HL-60 (cell line): ENCODE results near the gene PCDHGA10.

Source experiments
- DNase-seq, 2 experiments: peaks; one replicate each; pipeline ENCODE4 v3.0.0-alpha.2; 2010 to 2020; ENCODE audit warnings: low read depth in 1 of 2, low spot score in 1 of 2
- H3K27ac ChIP-seq: fragments of 250-450 bp; sonication (Bioruptor Pico); replicated peaks from 2 replicates; pipeline ENCODE4 v1.5.1; 2020; ENCODE audit warnings: mild to moderate bottlenecking, moderate library complexity
- H3K27me3 ChIP-seq: fragments of 250-450 bp; sonication (Bioruptor Pico); 2 replicates; pipeline ENCODE4 v1.5.1; 2021; ENCODE audit warnings: mild to moderate bottlenecking, moderate library complexity; ENCODE audit not compliant: insufficient read depth, poor library complexity, severe bottlenecking
- H3K4me3 ChIP-seq: replicated peaks from 2 replicates; pipeline ENCODE4 v1.5.1; 2011; ENCODE audit warnings: mild to moderate bottlenecking, control low read depth, low read length; ENCODE audit not compliant: insufficient read depth
- GABPA ChIP-seq: IDR thresholded peaks from 2 replicates; pipeline ENCODE4 v1.6.1; 2012; ENCODE audit warnings: low read depth
- POLR2AphosphoS5 ChIP-seq: IDR thresholded peaks from 2 replicates; pipeline ENCODE4 v1.6.1; 2012; ENCODE audit warnings: low read depth
- SPI1 ChIP-seq: IDR thresholded peaks from 2 replicates; pipeline ENCODE4 v1.6.1; 2012; ENCODE audit warnings: low read depth, mild to moderate bottlenecking, borderline replicate concordance
- TF ChIP-seq, protein P1 (sequence below): IDR thresholded peaks from 2 replicates; pipeline ENCODE4 v1.6.1; 2012; ENCODE audit warnings: low read depth; ENCODE audit not compliant: insufficient replicate concordance
- TF ChIP-seq, protein P2 (sequence below): IDR thresholded peaks from one replicate; pipeline ENCODE4 v1.5.1; 2011; ENCODE audit warnings: low read length, control low read depth, inconsistent platforms; ENCODE audit not compliant: insufficient read depth

PCDHGA10 gene

DNA sequence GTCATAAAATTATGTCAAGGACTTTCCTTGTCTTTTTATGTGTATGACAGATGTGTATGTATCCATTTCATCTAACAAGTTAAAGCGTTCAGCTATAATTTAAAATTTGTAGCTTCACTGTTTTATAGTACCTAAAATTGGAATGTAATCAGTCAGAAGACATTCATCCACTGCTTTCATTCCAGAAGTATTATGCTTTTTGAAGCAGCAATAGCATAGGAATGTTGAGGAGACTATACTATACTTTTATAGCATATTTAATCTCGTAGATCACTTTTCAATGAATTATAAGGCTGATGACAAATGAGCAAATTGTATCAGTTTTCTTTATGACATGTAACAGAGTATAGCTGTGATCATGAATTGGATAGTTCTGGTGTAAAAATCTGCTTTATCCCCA lies 24.4 kb downstream of the PCDHGA10 start:
- TF ChIP-seq SPI1 (no peak), POLR2AphosphoS5 (no peak), GABPA (no peak)
- TF ChIP-seq, protein P1, sequence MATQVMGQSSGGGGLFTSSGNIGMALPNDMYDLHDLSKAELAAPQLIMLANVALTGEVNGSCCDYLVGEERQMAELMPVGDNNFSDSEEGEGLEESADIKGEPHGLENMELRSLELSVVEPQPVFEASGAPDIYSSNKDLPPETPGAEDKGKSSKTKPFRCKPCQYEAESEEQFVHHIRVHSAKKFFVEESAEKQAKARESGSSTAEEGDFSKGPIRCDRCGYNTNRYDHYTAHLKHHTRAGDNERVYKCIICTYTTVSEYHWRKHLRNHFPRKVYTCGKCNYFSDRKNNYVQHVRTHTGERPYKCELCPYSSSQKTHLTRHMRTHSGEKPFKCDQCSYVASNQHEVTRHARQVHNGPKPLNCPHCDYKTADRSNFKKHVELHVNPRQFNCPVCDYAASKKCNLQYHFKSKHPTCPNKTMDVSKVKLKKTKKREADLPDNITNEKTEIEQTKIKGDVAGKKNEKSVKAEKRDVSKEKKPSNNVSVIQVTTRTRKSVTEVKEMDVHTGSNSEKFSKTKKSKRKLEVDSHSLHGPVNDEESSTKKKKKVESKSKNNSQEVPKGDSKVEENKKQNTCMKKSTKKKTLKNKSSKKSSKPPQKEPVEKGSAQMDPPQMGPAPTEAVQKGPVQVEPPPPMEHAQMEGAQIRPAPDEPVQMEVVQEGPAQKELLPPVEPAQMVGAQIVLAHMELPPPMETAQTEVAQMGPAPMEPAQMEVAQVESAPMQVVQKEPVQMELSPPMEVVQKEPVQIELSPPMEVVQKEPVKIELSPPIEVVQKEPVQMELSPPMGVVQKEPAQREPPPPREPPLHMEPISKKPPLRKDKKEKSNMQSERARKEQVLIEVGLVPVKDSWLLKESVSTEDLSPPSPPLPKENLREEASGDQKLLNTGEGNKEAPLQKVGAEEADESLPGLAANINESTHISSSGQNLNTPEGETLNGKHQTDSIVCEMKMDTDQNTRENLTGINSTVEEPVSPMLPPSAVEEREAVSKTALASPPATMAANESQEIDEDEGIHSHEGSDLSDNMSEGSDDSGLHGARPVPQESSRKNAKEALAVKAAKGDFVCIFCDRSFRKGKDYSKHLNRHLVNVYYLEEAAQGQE, result no peak
- TF ChIP-seq, protein P2, sequence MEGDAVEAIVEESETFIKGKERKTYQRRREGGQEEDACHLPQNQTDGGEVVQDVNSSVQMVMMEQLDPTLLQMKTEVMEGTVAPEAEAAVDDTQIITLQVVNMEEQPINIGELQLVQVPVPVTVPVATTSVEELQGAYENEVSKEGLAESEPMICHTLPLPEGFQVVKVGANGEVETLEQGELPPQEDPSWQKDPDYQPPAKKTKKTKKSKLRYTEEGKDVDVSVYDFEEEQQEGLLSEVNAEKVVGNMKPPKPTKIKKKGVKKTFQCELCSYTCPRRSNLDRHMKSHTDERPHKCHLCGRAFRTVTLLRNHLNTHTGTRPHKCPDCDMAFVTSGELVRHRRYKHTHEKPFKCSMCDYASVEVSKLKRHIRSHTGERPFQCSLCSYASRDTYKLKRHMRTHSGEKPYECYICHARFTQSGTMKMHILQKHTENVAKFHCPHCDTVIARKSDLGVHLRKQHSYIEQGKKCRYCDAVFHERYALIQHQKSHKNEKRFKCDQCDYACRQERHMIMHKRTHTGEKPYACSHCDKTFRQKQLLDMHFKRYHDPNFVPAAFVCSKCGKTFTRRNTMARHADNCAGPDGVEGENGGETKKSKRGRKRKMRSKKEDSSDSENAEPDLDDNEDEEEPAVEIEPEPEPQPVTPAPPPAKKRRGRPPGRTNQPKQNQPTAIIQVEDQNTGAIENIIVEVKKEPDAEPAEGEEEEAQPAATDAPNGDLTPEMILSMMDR, result no peak
- Histone ChIP-seq H3K27ac (no peak overlapping the region), H3K27me3 (no peaks in the 10 kb centered on the region), H3K4me3 (no peak overlapping the region)
- DNase-seq, result no peak

DNA sequence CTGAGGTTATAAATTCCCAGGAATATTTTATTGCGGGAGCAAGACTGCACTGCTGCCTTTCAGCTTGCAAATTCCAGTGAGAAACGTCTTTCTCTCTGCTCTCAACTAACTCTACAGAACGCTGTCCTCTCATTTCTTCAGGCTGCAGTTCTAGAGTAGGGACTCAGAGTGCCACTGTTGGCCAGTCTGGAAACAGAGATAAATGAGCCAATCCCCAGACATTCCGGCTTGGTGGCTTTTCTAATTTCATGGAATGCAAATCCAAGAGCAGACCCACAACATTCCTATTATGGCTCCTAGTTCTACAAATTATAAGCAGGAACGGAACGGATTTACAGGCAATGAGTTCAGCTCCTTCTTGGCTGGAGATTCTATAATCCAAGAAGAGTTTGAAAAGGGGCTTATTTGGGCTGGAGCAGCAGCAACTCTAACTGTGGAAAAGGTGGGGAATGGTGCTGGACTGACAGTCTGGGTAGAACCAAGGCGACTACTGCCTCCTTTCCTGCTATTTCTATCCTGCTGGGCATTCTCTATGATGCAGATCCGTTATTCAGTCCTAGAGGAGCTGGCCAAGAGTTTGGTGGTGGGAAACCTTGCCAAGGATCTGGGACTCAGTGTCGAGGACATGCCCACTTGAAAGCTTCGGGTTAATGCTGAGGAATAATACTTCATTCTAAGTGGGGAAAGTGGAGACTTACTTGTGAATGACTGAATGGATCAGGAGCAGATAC lies 26.8 kb downstream of the PCDHGA10 start:
- no peaks in the 10 kb centered on the region for H3K27me3 ChIP-seq
- TF ChIP-seq GABPA (no peak), POLR2AphosphoS5 (no peak), SPI1 (no peak)
- TF ChIP-seq, protein P2, result no peak
- TF ChIP-seq, protein P1, result no peak
- DNase-seq, result no peak
- no peak overlapping the region for H3K4me3 ChIP-seq
- H3K27ac ChIP-seq, result no peak overlapping the region

DNA sequence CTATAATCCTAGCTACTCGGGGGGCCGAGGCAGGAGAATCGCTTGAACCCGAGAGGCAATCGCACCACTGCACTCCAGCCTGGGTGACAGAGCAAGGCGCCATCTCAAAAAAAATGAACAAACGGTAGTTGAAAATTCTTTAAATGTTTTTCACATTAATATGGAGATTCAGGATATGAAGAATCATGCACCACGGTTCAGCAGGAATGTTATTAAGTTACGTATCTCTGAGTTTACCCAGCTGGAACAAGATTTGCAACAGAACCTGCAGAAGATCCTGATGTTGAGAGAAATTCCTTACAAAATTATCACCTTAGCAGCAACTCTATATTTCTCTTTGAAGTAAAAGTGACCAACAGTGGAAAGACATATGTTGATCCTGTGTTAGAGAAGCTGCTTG lies 27.6 kb downstream of the PCDHGA10 start:
- Histone ChIP-seq H3K4me3 (no peak overlapping the region), H3K27me3 (no peaks in the 10 kb centered on the region), H3K27ac (no peak overlapping the region)
- no peak for DNase-seq
- TF ChIP-seq GABPA, result no peak
- TF ChIP-seq, protein P2, result no peak
- TF ChIP-seq POLR2AphosphoS5, result no peak
- TF ChIP-seq SPI1, result no peak
- TF ChIP-seq, protein P1, result no peak
